ENCODE results near the gene NATD1.
"Not testable (repeated sequence)": the region's sequence is repeated elsewhere in the genome, so short reads cannot be mapped to it uniquely, and the experiment has no call there.

NATD1 gene

GRCh38 chr17:21214015-21214776 is 39.0 kb downstream of the NATD1 start, which contains the start of gene TMEM11:
Gene TMEM11 (minus strand): TSS chr17:21214161. CDS start chr17:21214152, 9 bp downstream.
- DNase-seq, result peak; percentile 97

GRCh38 chr17:21213638-21214014 is 39.6 kb downstream of the NATD1 start:
- no peak for DNase-seq

- DNase-seq, result no peak
Measured at GRCh38 chr17:21212826-21213637, 40.2 kb downstream of the NATD1 start.

GRCh38 chr17:21211825-21212479 is 41.3 kb downstream of the NATD1 start:
- no peak for DNase-seq

DNA sequence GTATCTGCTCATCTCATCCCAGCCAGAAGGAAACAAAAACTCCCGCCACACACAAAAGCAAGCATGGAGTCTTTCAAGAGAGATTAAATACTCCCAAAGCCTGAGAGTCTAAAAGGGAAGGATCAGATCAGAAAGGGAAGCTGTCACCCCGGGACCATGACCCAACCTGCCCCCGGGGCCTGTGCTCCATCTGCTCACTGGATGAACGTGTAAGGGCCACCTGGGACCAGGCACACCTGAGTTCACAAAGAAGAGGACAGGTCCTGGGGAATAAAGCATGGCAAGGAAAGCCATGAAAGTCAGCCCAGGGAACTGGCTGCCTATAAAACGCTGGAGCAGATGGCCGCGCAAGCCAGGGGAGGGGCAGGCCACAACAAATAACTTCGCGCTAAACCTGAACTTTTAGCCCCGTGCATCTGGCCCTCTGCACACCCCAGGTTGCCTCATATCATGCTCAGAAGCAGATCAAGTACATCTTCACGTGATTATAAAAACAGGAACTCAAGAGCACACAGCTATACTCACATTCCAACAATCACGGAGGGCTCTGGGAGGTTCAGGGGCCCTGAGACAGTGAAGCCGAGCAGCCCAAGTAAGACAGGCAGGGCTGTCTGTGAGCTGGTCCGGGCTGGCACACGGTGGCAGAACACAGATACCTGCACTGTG is 42.7 kb downstream of the NATD1 start:
- no peak for DNase-seq

GRCh38 chr17:21209511-21210175 is 43.6 kb downstream of the NATD1 start:
- DNase-seq, result no peak

GRCh38 chr17:21208352-21208751 is 44.9 kb downstream of the NATD1 start:
- no peak for DNase-seq

DNA sequence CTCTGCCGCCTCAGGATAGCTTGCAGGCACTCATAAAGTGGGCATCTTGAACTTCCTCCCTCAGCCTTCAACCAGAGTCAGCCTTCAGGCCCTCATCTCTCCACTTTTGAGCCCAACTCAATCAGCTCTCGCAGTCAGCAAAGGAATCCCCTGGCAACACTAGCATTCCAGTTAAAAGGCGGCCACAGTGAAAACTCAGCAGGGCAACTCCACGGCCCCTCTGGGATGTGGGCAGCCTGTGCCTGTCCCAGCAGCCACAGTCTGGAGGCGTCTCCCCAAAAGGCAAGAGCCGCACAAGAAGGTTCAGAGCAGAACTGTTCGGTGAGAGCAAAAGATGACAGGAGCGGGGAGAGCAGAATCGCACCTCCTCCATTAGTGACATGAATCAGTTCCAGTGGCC is 48.3 kb downstream of the NATD1 start:
- DNase-seq, result no peak

GRCh38 chr17:21202512-21202911 is 50.7 kb downstream of the NATD1 start:
- DNase-seq, result no peak

DNA sequence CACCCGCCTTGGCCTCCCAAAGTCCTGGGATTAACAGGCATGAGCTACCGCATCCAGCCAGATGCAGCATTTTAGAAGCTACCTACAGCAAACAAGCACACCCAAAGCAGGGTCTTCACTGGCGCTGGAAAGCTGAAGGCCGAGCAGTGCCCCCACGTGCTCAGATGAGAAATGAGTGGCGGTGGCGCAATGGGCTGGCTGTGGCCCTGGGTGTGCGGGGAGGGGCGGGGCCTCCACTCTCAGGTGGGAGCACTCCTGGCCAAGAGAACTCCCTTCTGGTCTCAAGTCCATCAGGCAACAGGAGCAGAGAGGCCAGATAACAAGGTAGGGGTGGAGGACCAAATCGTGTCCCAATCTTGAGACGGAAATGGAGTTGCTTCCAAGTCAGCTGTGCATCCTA is 51.3 kb downstream of the NATD1 start:
- DNase-seq, result no peak

- DNase-seq, result no peak
Measured at GRCh38 chr17:21201298-21201595, 52.0 kb downstream of the NATD1 start.

GRCh38 chr17:21200590-21201297 is 52.5 kb downstream of the NATD1 start:
- DNase-seq, result no peak

DNA sequence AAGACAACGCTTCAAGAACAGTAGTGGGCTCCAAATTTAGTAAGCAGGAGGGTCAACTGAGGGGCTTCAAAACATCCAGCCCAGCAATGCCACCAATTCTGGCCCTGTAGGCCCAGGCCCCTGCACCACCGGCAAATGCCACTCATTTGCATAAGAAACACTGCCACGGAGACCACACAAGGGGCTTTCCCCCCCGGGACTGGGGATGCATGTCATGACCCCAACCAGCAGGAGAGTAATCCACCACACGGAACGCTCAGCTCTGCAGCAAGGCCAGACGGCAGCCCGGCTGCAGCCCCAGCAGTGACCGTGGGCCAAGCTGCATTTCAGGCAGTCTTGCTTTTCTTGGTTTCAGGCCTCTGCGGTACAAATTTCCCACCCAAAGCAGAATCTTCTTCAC is 53.4 kb downstream of the NATD1 start:
- DNase-seq, result no peak

- DNase-seq, result no peak
Measured at GRCh38 chr17:21199311-21199710, 53.9 kb downstream of the NATD1 start.

DNA sequence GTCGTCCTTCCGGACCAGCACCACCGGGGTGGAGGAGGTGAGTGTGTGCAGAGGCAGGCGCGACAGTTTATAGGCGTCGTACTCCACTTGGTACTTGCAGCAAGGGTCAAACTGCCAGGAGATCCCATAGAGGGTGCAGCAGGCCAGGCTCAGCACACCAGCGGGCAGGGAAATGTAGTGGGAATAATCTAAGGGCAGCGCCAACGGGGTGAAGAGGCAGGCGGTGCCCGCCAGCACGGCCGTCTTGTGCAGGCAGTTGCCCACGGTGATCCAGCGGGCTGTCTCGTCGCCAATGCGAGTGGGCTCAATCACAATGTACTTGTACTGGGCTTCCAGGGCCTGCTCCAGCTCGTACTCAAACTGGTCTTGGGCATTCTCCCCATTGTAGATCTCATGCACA is 54.8 kb downstream of the NATD1 start:
- DNase-seq, result no peak

DNA sequence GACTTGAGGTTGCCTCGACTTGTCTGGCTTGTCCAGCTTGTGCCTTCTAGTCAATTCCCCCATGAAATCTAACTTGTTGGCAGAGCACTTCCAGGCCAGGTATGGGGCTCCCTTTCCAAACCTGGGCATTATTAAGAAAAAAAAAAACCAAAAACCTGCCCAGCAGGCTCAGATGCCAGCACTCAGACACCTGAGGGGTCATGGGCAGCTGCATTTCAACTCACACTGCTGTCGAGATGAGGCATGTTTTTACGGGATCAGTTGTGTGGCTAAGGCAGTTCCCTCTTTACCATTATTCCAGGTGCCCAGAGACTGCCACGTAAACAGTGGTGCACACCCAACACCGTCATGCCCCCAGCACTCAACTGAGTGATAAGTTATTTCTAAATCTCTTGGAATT is 57.1 kb downstream of the NATD1 start:
- DNase-seq, result no peak

- DNase-seq, result no peak
Measured at GRCh38 chr17:21194703-21195102, 58.5 kb downstream of the NATD1 start.

GRCh38 chr17:21194226-21194625 is 59.0 kb downstream of the NATD1 start:
- no peak for DNase-seq

GRCh38 chr17:21193031-21193430 is 60.2 kb downstream of the NATD1 start:
- DNase-seq, result peak; percentile 36

GRCh38 chr17:21192414-21192813 is 60.8 kb downstream of the NATD1 start:
- DNase-seq, result not testable (repeated sequence)

- no peak for DNase-seq
Measured at GRCh38 chr17:21191698-21192097, 61.5 kb downstream of the NATD1 start.

DNA sequence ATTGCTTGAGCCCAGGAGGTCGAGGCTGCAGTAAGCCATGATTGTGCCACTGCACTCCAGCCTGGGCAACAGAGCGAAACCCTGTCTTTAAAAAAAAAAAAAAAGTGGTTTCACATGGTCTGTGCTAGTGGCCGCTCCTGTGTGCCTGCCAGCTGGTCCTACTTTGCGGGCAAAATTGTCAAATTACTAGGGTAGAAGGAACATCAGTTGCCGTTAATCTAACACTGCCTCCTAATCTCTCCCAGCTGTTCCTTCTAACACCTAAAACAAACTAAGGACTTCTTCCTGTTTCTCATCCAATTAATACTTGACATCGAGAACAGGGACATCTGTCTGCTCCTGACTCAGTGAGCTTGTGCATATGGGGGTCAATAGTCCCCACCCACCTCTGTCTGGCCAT is 63.1 kb downstream of the NATD1 start:
- no peak for DNase-seq

Measured in activated CD4-positive, alpha-beta T cell treated with anti-CD3 and anti-CD28 coated beads, Interleukin-2, Interleukin-6, amounts not matched to agents 100 ng/mL and 50 ng/mL, durations not matched to agents 16 hours and 8 hours (primary cell).